Spleen (tissue), 11 donors: ENCODE measurements around the gene MSI2. TPM values are rescaled to one million over a fixed set of nuclear protein-coding genes. Genes with fewer than 3 reads are reported as not detected.

Experiments
- DNase-seq: peaks from one replicate; pipeline ENCODE4 v3.0.0-alpha.2; 2020
- H3K27ac ChIP-seq, 8 donors: fragments of 200-600 bp; sonication (generic) in 7 of 8; 1 replicate in 4 of 8; 2 replicates in 4 of 8; pipeline versions ENCODE4 v1.5.0 to v1.8.0; 2016 to 2021; ENCODE audit warnings: inconsistent platforms in 4 of 8, mild to moderate bottlenecking in 4 of 8, moderate library complexity in 1 of 8
- H3K27me3 ChIP-seq, 7 donors: fragments of 200-600 bp; sonication (generic) in 6 of 7; replicated peaks in 1 of 7; 1 replicate in 4 of 7; 2 replicates in 3 of 7; pipeline versions ENCODE4 v1.5.0 to v1.8.0; 2016 to 2021; ENCODE audit warnings: inconsistent platforms in 3 of 7, mild to moderate bottlenecking in 1 of 7
- H3K36me3 ChIP-seq, 6 donors: fragments of 200-600 bp; sonication (generic) in 5 of 6; 1 replicate in 4 of 6; 2 replicates in 2 of 6; pipeline versions ENCODE4 v1.5.0 to v1.8.0; 2016 to 2021; ENCODE audit warnings: inconsistent platforms in 2 of 6
- H3K4me1 ChIP-seq, 6 donors: fragments of 200-600 bp; sonication (generic) in 5 of 6; 1 replicate in 3 of 6; 2 replicates in 3 of 6; pipeline versions ENCODE4 v1.5.0 to v1.8.0; 2016 to 2021; ENCODE audit warnings: inconsistent platforms in 3 of 6
- H3K4me3 ChIP-seq, 8 donors: fragments of 200-600 bp; sonication (generic) in 7 of 8; 1 replicate in 4 of 8; 2 replicates in 4 of 8; pipeline versions ENCODE4 v1.5.0 to v1.8.0; 2016 to 2021; ENCODE audit warnings: inconsistent platforms in 4 of 8, mild to moderate bottlenecking in 4 of 8, moderate library complexity in 2 of 8
- H3K9me3 ChIP-seq, 8 donors: fragments of 200-600 bp; sonication (generic) in 7 of 8; 1 replicate in 4 of 8; 2 replicates in 4 of 8; pipeline versions ENCODE4 v1.5.0 to v1.8.0; 2016 to 2021; ENCODE audit warnings: inconsistent platforms in 4 of 8
- CTCF ChIP-seq, 11 experiments: fragments of 200-600 bp in 7 of 11; fragments of 450-650 bp in 4 of 11; sonication (generic) in 4 of 11; IDR thresholded peaks in 8 of 11; conservative IDR thresholded peaks in 3 of 11; 1 replicate in 7 of 11; 2 replicates in 4 of 11; pipeline versions ENCODE4 v1.4.0 to v1.8.0; 2016 to 2021; ENCODE audit warnings: antibody characterized with exemption in 11 of 11, inconsistent platforms in 4 of 11, mild to moderate bottlenecking in 1 of 11
- POLR2A ChIP-seq, 3 donors: fragments of 450-650 bp; IDR thresholded peaks; one replicate each; pipeline ENCODE4 v1.5.1; 2017; ENCODE audit warnings: antibody characterized with exemption in 3 of 3, mild to moderate bottlenecking in 1 of 3
- POLR2AphosphoS5 ChIP-seq, 3 donors: sonication (generic); formaldehyde crosslinking; IDR thresholded peaks; one replicate each; pipeline ENCODE4 v1.5.1; 2017; ENCODE audit warnings: antibody characterized with exemption in 3 of 3
- WGBS, 5 donors: extraction: QIAGEN DNeasy Blood & Tissue Kit in 3 of 5; methylation state at CpG; one replicate each; pipeline versions ENCODE4 v1.1.5 to v1.1.7; 2013 to 2018; 5-methylcytosine and 5-hydroxymethylcytosine counted together
- intact Hi-C: fragments of 100-400 bp; cut with DNase I; formaldehyde crosslinking; loops from one replicate; pipeline ENCODE4 v1.15.0; 2023; ENCODE audit warnings: low total_unique reads
- polyA plus RNA-seq, 3 donors: library from polyadenylated mRNA; stranded (reverse); fragments of 200-250 nt; gene quantifications; one replicate each; pipeline ENCODE4 v1.2.1, GENCODE V29; 2013
- total RNA-seq, 7 donors: library from RNA; depleted of rRNA in 3 of 7; stranded (reverse); fragments of >200 nt in 3 of 7; fragmentation: NEBNext Ultra II Directional in 4 of 7; extraction: Animal tissue kit (Norgen Biotek cat#: 25700) in 4 of 7; gene quantifications; one replicate each; pipeline versions ENCODE4 v1.1.0 to v1.2.1, GENCODE V29; 2016 to 2021
- donor health status: healthy with polysubstance abuse.
- donor health status: DM: no; HTN: no; CAD: no; lungs with moderate emphysema.
- donor health status: DM: no; HTN: no; CAD: no.
- donor health status: Bipolar disorder and iron deficiency.
- donor health status: healthy.
- donor health status: DM: no; HTN: no; CAD: no.
- donor health status: DM: yes; HTN: yes; CAD: no.

Gene MSI2
- total and polyA plus RNA-seq, 10 donors = 9.8 to 131 (median 64.7) TPM

- intact Hi-C loops = no loop called here
- Histone ChIP-seq H3K4me3 (no peak overlapping the region), H3K27ac (no peak overlapping the region), H3K27me3 (no peaks in the 10 kb centered on the region), H3K9me3 (no peaks in the 10 kb centered on the region), H3K4me1 (peaks cover 25 to 53% (median 43%) of the 10 kb centered on the region in 6 donors), H3K36me3 (no peaks in the 10 kb centered on the region)
- WGBS, 5 donors = 92 to 98% (median 96%) methylated on average over 4 of the region's 4 CpGs
- TF ChIP-seq POLR2A (IDR thresholded peaks at IDR 0.05) (no peak), CTCF (IDR thresholded peaks at IDR 0.05 in 8 of 11, conservative IDR thresholded peaks at IDR 0.05 in 3 of 11) (no peak), POLR2AphosphoS5 (IDR thresholded peaks at IDR 0.05) (no peak)
- no peak for DNase-seq
These were observed 233.0 kb downstream of the MSI2 start for GRCh38 chr17:57489321-57489720.

- no peaks in the 10 kb centered on the region for H3K36me3 ChIP-seq
- H3K9me3 ChIP-seq = no peaks in the 10 kb centered on the region
- TF ChIP-seq CTCF (IDR thresholded peaks at IDR 0.05 in 8 of 11, conservative IDR thresholded peaks at IDR 0.05 in 3 of 11) (no peak), POLR2A (IDR thresholded peaks at IDR 0.05) (no peak), POLR2AphosphoS5 (IDR thresholded peaks at IDR 0.05) (no peak)
- DNase-seq = no peak
- WGBS, 5 donors = 78 to 88% (median 80%) methylated on average over 4 of the region's 4 CpGs
- peaks cover 19 to 44% (median 36%) of the 10 kb centered on the region in 6 donors for H3K4me1 ChIP-seq
- no peak overlapping the region for H3K27ac ChIP-seq
- H3K4me3 ChIP-seq = no peak overlapping the region
- intact Hi-C loops = no loop called here
- H3K27me3 ChIP-seq = no peaks in the 10 kb centered on the region
These were observed 234.0 kb downstream of the MSI2 start for GRCh38 chr17:57490111-57490845.

- no peak for TF ChIP-seq CTCF (IDR thresholded peaks at IDR 0.05 in 8 of 11, conservative IDR thresholded peaks at IDR 0.05 in 3 of 11)
- TF ChIP-seq POLR2AphosphoS5 (IDR thresholded peaks at IDR 0.05) = no peak
- no peak for TF ChIP-seq POLR2A (IDR thresholded peaks at IDR 0.05)
- H3K9me3 ChIP-seq = no peaks in the 10 kb centered on the region
- no peak overlapping the region for H3K27ac ChIP-seq
- intact Hi-C loops = no loop called here
- WGBS, 5 donors = 76 to 92% (median 87%) methylated on average over 12 of the region's 12 CpGs
- peaks cover 14 to 38% (median 30%) of the 10 kb centered on the region in 6 donors for H3K4me1 ChIP-seq
- H3K36me3 ChIP-seq = no peaks in the 10 kb centered on the region
- H3K27me3 ChIP-seq = no peaks in the 10 kb centered on the region
- peak; percentile 70 for DNase-seq
- no peak overlapping the region for H3K4me3 ChIP-seq
These were observed 234.6 kb downstream of the MSI2 start for GRCh38 chr17:57490890-57491289.

GRCh38 chr17:57493171-57493570 is 236.8 kb downstream of the MSI2 start:
- Histone ChIP-seq H3K36me3 (no peaks in the 10 kb centered on the region), H3K4me3 (no peak overlapping the region), H3K27ac (no peak overlapping the region), H3K4me1 (peaks cover 11 to 39% (median 30%) of the 10 kb centered on the region in 6 donors), H3K27me3 (no peaks in the 10 kb centered on the region), H3K9me3 (no peaks in the 10 kb centered on the region)
- no peak for DNase-seq
- TF ChIP-seq POLR2AphosphoS5 (IDR thresholded peaks at IDR 0.05) (no peak), CTCF (IDR thresholded peaks at IDR 0.05 in 8 of 11, conservative IDR thresholded peaks at IDR 0.05 in 3 of 11) (no peak), POLR2A (IDR thresholded peaks at IDR 0.05) (no peak)
- intact Hi-C loops = no loop called here
- 58 to 78% (median 64%) methylated on average over 5 of the region's 5 CpGs for WGBS, 5 donors
